Liver (tissue), 3 donors: Measurements from ENCODE around the gene SLC17A3.

Experiments used
- CTCF ChIP-seq: fragments of 150-350 bp; IDR thresholded peaks from 2 replicates; pipeline ENCODE4 v1.5.1; 2017; ENCODE audit warnings: improper control_type of control experiment, low read depth, low read length; ENCODE audit not compliant: missing input control
- MAX ChIP-seq: IDR thresholded peaks from 2 replicates; pipeline ENCODE4 v1.6.1; 2016; ENCODE audit warnings: antibody characterized with exemption
- RXRA ChIP-seq, 2 donors: IDR thresholded peaks; 2 replicates each; pipeline ENCODE4 v1.6.1; 2017 to 2018; ENCODE audit warnings: antibody characterized with exemption in 2 of 2, mild to moderate bottlenecking in 1 of 2
- SP1 ChIP-seq: IDR thresholded peaks from 2 replicates; pipeline ENCODE4 v1.6.1; 2018; ENCODE audit warnings: antibody characterized with exemption, mild to moderate bottlenecking
- TAF1 ChIP-seq: conservative IDR thresholded peaks from 2 replicates; pipeline ENCODE4 v1.6.1; 2016; ENCODE audit warnings: antibody characterized with exemption, mild to moderate bottlenecking
- TF ChIP-seq, protein P1 (sequence below): IDR thresholded peaks from 2 replicates; pipeline ENCODE4 v1.6.1; 2016; ENCODE audit warnings: antibody characterized with exemption, mild to moderate bottlenecking
- TF ChIP-seq, protein P2 (sequence below): IDR thresholded peaks from 2 replicates; pipeline ENCODE4 v1.6.1; 2016; ENCODE audit warnings: antibody characterized with exemption
- donor health status: healthy.
- donor health status: healthy.

GRCh38 chr6:25831532-25832306, 42.3 kb downstream of the SLC17A3 start, which contains the start of gene SLC17A1:
- no peak for TF ChIP-seq CTCF
- peak; percentile 76 for TF ChIP-seq SP1
- peak; percentile 45 for TF ChIP-seq MAX
- TF ChIP-seq, protein P1, sequence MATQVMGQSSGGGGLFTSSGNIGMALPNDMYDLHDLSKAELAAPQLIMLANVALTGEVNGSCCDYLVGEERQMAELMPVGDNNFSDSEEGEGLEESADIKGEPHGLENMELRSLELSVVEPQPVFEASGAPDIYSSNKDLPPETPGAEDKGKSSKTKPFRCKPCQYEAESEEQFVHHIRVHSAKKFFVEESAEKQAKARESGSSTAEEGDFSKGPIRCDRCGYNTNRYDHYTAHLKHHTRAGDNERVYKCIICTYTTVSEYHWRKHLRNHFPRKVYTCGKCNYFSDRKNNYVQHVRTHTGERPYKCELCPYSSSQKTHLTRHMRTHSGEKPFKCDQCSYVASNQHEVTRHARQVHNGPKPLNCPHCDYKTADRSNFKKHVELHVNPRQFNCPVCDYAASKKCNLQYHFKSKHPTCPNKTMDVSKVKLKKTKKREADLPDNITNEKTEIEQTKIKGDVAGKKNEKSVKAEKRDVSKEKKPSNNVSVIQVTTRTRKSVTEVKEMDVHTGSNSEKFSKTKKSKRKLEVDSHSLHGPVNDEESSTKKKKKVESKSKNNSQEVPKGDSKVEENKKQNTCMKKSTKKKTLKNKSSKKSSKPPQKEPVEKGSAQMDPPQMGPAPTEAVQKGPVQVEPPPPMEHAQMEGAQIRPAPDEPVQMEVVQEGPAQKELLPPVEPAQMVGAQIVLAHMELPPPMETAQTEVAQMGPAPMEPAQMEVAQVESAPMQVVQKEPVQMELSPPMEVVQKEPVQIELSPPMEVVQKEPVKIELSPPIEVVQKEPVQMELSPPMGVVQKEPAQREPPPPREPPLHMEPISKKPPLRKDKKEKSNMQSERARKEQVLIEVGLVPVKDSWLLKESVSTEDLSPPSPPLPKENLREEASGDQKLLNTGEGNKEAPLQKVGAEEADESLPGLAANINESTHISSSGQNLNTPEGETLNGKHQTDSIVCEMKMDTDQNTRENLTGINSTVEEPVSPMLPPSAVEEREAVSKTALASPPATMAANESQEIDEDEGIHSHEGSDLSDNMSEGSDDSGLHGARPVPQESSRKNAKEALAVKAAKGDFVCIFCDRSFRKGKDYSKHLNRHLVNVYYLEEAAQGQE: peak; percentile 90
- TF ChIP-seq, protein P2, sequence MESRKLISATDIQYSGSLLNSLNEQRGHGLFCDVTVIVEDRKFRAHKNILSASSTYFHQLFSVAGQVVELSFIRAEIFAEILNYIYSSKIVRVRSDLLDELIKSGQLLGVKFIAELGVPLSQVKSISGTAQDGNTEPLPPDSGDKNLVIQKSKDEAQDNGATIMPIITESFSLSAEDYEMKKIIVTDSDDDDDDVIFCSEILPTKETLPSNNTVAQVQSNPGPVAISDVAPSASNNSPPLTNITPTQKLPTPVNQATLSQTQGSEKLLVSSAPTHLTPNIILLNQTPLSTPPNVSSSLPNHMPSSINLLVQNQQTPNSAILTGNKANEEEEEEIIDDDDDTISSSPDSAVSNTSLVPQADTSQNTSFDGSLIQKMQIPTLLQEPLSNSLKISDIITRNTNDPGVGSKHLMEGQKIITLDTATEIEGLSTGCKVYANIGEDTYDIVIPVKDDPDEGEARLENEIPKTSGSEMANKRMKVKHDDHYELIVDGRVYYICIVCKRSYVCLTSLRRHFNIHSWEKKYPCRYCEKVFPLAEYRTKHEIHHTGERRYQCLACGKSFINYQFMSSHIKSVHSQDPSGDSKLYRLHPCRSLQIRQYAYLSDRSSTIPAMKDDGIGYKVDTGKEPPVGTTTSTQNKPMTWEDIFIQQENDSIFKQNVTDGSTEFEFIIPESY: no peak
- TF ChIP-seq RXRA (IDR thresholded peaks at IDR 0.05): peak; percentile 70 to 72
- TF ChIP-seq TAF1: peak; percentile 75
